GM18517 (cell line): ENCODE results near the gene KDELR1.
"Not testable (repeated sequence)": the region's sequence is repeated elsewhere in the genome, so short reads cannot be mapped to it uniquely, and the experiment has no call there.

Experiments used
- ATAC-seq: cut with Tn5 transposase; IDR thresholded peaks from one replicate; pipeline ENCODE4 v1.9.1; 2021; ENCODE audit warnings: mild to moderate bottlenecking, moderate library complexity; ENCODE audit not compliant: unreplicated experiment

The KDELR1 gene

DNA sequence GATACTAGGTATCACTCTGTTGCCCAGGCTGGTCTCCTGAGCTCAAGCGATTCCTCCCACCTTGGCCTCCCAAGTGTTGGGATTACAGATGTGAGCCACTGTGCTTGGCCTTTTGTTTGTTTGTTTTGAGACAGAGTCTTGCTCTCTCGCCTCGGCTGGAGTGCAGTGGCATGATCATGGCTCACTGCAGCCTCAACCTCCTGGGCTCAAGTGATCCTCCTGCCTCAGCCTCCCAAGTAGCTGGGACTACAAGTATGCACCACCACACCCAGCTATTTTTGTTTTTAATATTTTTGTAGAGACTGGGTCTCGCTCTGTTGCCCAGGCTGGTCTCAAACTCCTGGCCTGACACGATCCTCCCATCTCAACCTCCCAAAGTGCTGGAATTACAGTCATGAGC lies 19.6 kb downstream of the KDELR1 start:
- not testable (repeated sequence) for ATAC-seq

- ATAC-seq, result no peak
These were observed 20.0 kb downstream of the KDELR1 start for GRCh38 chr19:48371367-48371766.

DNA sequence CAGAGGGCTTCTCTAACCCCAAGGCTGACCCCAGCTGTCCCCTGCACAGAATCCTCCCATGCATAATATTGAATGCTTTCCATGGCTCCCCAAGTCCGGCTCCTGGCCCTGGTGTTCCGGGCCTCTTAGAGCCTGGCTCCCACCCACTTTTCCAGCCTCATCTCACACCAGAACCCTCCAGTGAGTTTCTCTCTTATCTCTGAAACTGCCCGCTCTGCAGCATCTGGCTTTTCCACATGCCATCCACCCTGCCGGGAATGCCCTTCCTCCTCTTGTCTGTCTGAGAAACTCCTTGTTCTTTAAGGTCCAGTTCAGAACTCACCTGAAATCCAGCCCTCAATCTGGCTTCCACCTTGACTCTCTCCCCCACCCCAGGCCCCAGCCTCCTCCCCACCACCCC lies 20.4 kb downstream of the KDELR1 start:
- ATAC-seq, result no peak

GRCh38 chr19:48368936-48369335 lies 22.4 kb downstream of the KDELR1 start:
- ATAC-seq, result no peak

DNA sequence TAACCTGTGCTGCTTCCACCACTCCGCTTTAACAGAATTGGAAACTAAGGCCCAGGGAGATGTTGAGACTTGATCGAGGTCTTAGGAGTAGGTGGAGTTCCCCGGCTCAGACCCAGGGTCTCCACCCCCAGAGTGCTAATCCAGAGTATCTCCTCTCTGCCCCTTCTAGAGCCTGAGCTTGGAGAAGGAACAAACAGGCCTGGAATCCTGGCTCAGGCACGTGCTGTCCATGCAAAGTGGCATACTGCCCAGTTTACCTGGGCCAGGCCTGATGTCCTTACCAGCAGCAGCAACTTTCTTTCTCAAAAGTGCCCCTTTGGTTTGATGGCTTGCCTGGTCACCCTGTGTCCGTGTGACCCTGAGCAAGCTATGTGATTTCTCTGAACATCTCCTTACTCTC lies 23.5 kb downstream of the KDELR1 start:
- no peak for ATAC-seq

- no peak for ATAC-seq
These were observed 25.7 kb downstream of the KDELR1 start for GRCh38 chr19:48365602-48366001.

DNA sequence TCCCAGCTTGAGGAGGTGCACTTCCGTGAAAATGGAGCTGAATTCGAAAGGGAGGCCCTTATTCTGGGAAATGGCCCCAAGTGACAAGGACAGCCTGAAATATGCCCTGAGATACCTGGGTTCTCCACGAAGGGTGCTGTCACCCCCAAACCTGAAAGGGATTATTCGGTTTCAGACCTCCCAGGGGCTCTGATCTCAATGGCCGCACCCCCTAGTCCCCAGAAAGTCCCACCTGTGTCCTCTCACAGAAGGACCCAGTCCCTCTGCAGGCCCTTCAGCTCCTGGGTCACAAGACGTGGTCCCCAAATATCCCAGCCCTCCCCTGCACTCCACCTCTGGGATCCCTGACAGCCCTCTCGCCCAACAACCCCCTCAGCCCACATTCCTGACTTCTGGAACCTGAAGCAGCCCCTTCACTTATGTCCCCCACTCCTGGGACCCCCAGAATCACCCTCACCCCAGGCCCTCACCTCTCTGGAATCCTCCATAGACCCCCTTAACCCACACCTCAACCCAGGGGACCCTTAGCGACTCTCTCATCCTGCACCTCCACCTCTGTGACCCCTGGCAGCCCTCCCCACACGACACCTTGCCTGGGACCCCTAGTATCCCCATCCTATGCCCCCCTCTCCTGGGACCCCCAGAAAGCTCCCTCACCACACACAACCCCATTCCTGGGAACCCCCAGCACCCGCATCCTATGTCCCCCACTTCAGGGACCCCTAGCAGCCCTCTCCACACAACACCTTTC lies 26.6 kb downstream of the KDELR1 start:
- no peak for ATAC-seq

DNA sequence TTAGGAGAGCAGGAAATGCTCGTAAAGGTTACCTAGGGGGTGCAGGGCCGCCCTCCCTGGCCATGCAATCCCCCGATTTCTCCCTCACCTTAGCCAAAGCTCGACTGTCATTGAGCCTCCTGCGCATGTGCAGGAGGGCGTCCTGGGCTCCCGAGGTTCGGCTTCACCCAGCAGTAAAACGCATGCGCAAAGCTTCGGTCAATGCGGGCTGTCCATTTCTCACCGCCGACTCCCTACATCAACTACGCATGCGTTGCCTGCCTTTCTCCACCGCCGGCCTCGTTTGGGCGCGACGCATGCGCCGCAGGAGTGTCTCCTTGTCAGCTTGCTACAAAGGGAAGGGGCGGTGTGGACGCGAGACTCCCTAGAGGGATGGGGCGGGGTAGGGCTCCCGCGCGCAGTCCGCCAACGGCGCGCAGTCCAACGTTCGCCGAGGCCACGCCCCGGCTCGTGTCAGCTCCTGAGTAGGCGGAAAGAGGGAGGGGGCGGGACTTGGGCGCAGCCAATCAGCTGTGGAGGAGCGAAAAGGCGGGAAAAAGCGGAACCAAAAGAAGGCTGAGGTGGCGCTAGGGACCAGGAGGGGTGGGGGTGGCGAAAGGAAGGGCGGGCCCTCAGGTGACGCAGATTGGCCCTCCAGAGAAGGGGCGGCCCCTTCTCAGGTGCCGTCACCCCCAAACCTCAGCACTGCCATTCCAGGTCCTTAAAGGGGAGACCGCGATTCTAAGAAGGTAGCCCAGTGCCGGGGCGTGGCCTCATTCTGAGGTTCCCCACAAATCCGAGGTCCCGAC lies 27.3 kb downstream of the KDELR1 start, which contains the start of the genes SYNGR4 and TMEM143:
Gene SYNGR4 (plus strand): TSS at position 558 of the 788 bp plus-strand sequence. CDS start 1,476 bp downstream, outside the sequence.
Gene TMEM143 (minus strand): TSS at position 131 of the 788 bp plus-strand sequence. CDS start 20 bp downstream, at position 111.
- ATAC-seq, result peak; percentile 80

- ATAC-seq, result peak; percentile 4
These were observed 27.9 kb downstream of the KDELR1 start for GRCh38 chr19:48363500-48363809.

DNA sequence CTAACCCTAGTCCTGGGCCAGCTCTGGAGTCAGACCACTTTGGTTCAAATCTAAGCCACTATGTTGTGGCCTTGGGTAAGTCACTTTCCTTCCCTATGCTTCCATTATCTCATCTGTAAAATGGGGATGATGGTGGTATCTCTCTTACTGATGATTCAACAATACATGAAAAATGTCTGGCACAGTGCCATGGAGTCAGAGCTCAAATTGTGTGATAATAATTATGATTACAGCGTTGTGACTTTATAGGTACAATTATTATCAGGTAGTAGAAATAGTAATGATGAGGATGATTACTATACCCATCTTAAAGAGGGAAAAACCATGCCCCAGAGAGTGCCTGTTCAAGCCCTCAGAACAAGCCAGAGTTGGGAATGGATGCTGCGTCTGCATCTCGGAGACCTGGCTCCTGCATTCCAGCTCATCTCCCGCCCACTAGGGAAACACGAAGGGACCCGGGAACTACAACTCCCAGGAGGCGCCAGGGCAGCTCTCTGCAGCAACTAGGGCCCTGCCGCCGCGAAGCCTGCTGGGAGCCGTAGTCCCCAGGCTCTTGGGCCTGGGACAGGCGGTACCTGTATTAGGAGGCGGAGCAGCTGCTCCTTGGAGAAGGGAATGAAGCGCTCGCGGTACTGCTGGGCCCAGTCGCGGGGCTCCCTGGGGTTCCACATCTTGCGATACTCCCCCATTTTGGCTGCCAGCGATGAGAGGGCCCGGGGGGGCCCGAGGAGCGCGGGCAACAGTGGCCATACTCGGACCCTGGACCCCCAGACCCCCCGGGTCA lies 28.4 kb downstream of the KDELR1 start:
- peak; percentile 32 for ATAC-seq

DNA sequence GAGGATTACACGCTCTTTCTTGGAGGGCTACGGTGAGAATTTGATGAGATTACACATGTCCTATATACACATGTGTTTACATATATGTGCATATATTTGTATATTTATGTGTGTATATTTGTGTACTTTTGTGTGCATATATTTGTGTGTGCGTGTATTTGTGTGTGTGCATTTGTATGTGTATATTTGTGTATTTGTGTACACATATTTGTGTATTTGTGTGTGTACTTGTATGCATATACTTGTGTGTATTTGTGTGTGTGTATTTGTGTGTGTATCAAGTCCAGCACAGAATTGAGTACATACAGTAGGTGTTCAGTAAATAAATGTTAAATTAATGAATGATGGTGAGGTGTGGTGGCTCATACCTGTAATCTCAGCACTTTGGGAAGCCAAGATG lies 29.4 kb downstream of the KDELR1 start:
- ATAC-seq, result no peak

GRCh38 chr19:48359123-48359522 lies 32.2 kb downstream of the KDELR1 start:
- no peak for ATAC-seq

DNA sequence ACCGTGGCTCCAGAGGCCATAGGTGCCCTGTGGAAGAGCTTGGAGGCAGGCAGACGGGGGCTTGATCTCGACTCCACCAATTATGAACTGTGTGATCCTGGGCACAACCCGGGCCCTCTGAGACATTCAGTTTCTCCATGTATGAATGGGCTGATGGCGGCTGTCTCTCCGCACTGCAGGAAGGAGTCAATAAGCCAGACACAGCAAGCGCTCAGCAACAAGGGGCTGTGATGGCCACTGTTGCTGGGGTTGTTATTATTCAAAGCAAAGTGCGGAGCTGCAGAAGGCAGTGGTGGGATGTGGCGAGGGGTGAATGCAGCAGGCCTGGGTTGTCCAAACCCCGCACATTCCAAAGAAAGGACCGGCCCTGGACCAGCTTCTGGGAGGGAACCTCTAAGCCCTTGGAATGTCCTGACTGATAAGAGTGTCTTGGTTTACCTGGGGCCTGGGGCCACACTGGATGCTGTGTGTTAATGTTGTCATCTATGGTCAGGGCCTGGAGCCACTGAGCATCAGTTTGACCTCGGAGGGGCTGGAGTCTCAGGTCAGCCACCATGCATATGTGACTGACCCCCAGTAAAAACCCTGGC lies 35.9 kb downstream of the KDELR1 start:
- ATAC-seq, result no peak

GRCh38 chr19:48354332-48354992 lies 36.9 kb downstream of the KDELR1 start:
- ATAC-seq, result no peak

- ATAC-seq, result no peak
These were observed 37.7 kb downstream of the KDELR1 start for GRCh38 chr19:48353677-48354076.

DNA sequence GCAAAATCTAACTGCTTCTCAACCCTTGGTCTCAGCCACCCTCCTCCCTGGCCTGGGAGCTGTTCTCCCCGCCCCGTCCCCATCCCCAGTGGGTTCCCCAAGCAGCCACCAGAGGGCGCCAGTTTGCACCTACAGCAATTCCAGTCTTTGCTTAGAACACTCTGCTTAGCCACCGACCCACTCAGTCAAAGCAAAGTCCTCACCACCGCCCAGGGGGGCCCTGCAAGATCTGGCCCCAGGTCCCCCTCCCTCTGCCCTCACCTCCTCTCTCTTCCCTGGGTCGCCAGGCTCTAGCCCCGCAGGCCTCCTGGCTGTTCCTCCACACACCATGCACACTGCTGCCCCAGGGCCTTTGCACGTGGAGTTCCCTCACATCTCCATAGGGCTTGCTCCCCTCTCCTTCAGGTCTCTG lies 40.0 kb downstream of the KDELR1 start:
- ATAC-seq, result no peak

DNA sequence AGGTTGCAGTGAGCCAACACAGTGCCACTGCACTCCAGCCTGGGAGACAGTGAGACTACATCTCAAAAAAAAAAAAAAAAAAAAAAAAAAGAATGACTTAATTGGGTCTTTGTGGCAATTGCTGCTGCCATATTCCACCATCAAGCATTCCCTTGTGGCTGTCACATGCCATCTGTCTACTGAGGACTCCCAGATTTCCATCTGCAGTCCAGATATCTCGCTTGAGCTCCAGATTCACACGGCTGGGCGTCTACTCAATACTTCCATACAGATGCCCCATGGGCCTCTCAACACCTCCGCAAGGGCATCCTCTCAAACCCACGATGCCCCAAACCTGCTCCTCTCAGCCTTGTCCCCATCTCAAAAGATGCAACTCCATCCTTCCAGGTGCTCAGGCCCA lies 40.5 kb downstream of the KDELR1 start:
- no peak for ATAC-seq

DNA sequence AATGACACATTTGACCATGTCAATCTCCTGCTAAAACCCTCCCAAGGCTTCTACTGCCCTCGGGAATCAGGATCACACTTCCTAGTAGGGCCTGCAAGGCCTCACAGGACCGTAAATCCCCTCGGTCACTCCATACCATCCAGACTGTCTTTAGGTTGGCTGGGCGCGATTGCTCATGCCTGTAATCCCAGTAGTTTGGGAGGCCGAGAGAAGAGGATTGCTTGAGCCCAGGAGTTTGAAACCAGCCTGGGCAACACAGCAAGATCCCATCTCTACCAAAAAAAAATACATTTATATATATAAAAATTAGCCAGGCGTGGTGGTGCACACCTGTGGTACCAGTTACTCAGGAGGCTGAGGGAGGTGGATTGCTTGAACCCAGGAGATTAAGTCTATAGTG lies 42.6 kb downstream of the KDELR1 start:
- no peak for ATAC-seq

DNA sequence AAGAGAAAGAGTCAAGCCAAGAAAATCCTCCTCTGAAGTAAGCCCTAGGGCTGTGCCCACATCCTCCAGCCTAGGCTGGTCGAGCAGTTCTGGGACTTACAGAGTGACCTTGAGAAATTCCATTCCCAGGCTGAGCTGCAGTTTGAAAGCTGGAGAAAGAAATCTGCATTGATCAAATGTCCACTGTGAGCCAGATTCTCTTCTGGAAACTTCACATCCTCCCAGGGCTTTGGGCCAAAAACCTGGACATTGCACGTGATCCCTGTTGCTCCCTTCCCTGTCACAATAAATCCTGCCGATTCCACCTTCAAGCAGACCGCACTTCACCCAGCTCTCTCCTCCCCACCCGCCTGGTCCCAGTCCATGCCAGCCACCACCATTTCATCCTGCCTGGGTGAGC lies 43.3 kb downstream of the KDELR1 start:
- no peak for ATAC-seq

DNA sequence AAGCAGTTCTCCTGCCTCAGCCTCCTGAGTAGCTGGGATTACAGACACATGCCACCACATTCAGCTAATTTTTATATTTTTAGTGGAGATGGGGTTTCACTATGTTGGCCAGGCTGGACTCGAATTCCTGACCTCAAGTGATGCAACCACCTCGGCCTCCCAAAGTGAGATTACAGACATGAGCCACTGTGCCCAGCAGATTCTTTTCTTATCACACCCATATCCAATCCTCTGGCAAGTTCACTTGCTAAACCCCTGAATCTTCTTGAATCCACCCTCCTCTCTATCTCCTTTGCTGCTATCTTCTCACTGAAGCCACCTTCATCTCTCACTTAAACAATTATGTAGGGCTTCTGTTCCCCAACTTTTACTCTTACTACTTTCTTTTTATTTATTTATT lies 45.2 kb downstream of the KDELR1 start:
- no peak for ATAC-seq

GRCh38 chr19:48344892-48345291 lies 46.5 kb downstream of the KDELR1 start:
- ATAC-seq, result no peak
